ENCODE measurements around the gene TULP4. TPM values are rescaled to one million over a fixed set of nuclear protein-coding genes. Genes with fewer than 3 reads are reported as not detected.
A peak's percentile ranks its signal among the peaks of the same experiment; 100 is the strongest.

The TULP4 gene
- total RNA-seq, 1 experiment from 2014 or later, result 82.0 TPM

DNA sequence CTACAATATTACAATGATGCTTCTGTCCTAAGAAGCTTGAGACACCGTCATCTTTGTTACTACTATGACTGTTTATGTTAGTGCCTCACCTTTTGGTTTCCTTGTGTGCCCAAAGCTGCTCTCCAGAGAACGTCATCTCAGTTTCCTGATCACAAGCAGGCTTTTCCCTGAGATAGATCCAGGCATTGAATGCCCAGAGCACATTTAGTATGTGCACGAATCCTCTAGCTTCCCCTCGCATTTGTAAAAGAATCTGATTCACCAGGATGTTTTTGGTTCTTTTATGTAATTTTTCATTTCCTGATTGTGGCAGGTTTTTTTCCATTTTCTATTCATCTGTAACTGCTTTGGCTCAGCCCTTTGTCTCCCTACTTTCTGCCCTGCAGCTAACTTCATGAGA lies 147.5 kb downstream of the TULP4 start:
- peaks cover under 1% of the 10 kb centered on the region for H3K9me3 ChIP-seq (ENCODE audit: low read depth, low read length, poor library complexity, severe bottlenecking)
- no TSS peak for BruUV-seq (replicated peaks)
- TF ChIP-seq EZH2 (IDR thresholded peaks at IDR 0.05; ENCODE audit: borderline replicate concordance, low read depth, low read length, poor library complexity, severe bottlenecking), result no peak
- TF ChIP-seq CTCF (conservative IDR thresholded peaks at IDR 0.05; ENCODE audit: low read depth, low read length), result no peak
- no peaks in the 10 kb centered on the region for H3K27me3 ChIP-seq (replicated peaks; ENCODE audit: insufficient read depth, low read depth, low read length, poor library complexity)
- CTCF ChIA-PET, result interaction anchor here (0.6 kb wide), 1 partner anchor 583 kb away, joined by 3 read pairs; no protein-coding TSS in a partner anchor
- POLR2A ChIA-PET (ENCODE audit: low non-redundant PET), result no interaction called here
- H3K36me3 ChIP-seq (ENCODE audit: insufficient read depth, low read length, poor library complexity, severe bottlenecking), result peaks cover 2% of the 10 kb centered on the region
- intact Hi-C loops (cut with micrococcal nuclease; ENCODE audit: unreplicated experiment), result loop anchor here (10.0 kb wide), 1 partner anchor 145 kb away; no protein-coding TSS in a partner anchor
- peak overlapping the region; percentile 46 for H3K27ac ChIP-seq (ENCODE audit: low read depth, low read length, poor library complexity, severe bottlenecking)
- peaks cover 14% of the 10 kb centered on the region for H3K4me1 ChIP-seq (ENCODE audit: insufficient read depth, low read length, poor library complexity, severe bottlenecking)
- H3K4me3 ChIP-seq (ENCODE audit: low read depth, low read length, poor library complexity, severe bottlenecking), result no peak overlapping the region
- DNase-seq (ENCODE audit: low spot score), result peak; percentile 42

DNA sequence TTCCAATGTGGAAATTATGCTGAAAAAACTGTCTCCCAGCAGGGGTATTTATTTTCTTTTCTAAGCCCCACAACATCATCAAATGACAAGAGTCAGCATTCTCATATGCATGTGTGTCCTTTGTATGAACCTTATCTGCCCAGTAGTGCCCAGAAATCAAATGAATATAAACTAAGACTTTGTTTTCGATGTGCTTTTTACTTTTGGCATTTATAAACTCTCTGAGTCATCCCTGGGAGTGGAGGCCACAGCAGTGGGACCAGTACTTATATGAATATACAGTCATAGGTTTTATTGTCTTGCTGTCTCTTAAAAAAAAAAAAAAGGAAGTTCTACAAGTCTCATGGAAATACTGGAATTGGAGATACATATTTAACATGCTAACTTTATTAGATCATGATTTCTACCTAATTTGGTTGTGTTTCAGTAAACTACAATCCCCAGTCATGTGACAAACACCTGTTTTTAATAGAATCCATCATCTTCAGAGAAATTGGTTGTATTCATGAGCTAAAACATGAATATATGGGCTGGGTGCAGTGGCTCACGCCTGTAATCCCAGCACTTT lies 148.4 kb downstream of the TULP4 start:
- DNase-seq (ENCODE audit: low spot score), result peak; percentile 58

GRCh38 chr6:158461954-158462353 lies 149.7 kb downstream of the TULP4 start:
- POLR2A ChIA-PET (ENCODE audit: low non-redundant PET), result no interaction called here
- Histone ChIP-seq H3K4me1 (ENCODE audit: insufficient read depth, low read length, poor library complexity, severe bottlenecking) (peaks cover 14% of the 10 kb centered on the region), H3K27me3 (replicated peaks; ENCODE audit: insufficient read depth, low read depth, low read length, poor library complexity) (no peaks in the 10 kb centered on the region), H3K36me3 (ENCODE audit: insufficient read depth, low read length, poor library complexity, severe bottlenecking) (peaks cover 4% of the 10 kb centered on the region), H3K4me3 (ENCODE audit: low read depth, low read length, poor library complexity, severe bottlenecking) (no peak overlapping the region), H3K27ac (ENCODE audit: low read depth, low read length, poor library complexity, severe bottlenecking) (no peak overlapping the region), H3K9me3 (ENCODE audit: low read depth, low read length, poor library complexity, severe bottlenecking) (peaks cover 5% of the 10 kb centered on the region)
- BruUV-seq (replicated peaks), result no TSS peak
- CTCF ChIA-PET, result no interaction called here
- intact Hi-C loops (cut with micrococcal nuclease; ENCODE audit: unreplicated experiment), result loop anchor here (10.0 kb wide), 1 partner anchor 143 kb away; no protein-coding TSS in a partner anchor
- TF ChIP-seq CTCF (conservative IDR thresholded peaks at IDR 0.05; ENCODE audit: low read depth, low read length) (no peak), EZH2 (IDR thresholded peaks at IDR 0.05; ENCODE audit: borderline replicate concordance, low read depth, low read length, poor library complexity, severe bottlenecking) (no peak)
- DNase-seq (ENCODE audit: low spot score), result no peak

More for the DNA sequence above, 148.4 kb downstream of the TULP4 start:
- intact Hi-C loops (cut with micrococcal nuclease; ENCODE audit: unreplicated experiment), result loop anchor here (10.0 kb wide), 1 partner anchor 144 kb away; no protein-coding TSS in a partner anchor
- CTCF ChIA-PET, result no interaction called here
- POLR2A ChIA-PET (ENCODE audit: low non-redundant PET), result interaction anchor here (0.6 to 0.7 kb wide), 2 partner anchors 20 to 29 kb away, joined by 3 read pairs; no protein-coding TSS in a partner anchor
- Histone ChIP-seq H3K36me3 (ENCODE audit: insufficient read depth, low read length, poor library complexity, severe bottlenecking) (peaks cover 4% of the 10 kb centered on the region), H3K9me3 (ENCODE audit: low read depth, low read length, poor library complexity, severe bottlenecking) (peaks cover 5% of the 10 kb centered on the region), H3K27me3 (replicated peaks; ENCODE audit: insufficient read depth, low read depth, low read length, poor library complexity) (no peaks in the 10 kb centered on the region), H3K4me1 (ENCODE audit: insufficient read depth, low read length, poor library complexity, severe bottlenecking) (peaks cover 14% of the 10 kb centered on the region), H3K4me3 (ENCODE audit: low read depth, low read length, poor library complexity, severe bottlenecking) (no peak overlapping the region), H3K27ac (ENCODE audit: low read depth, low read length, poor library complexity, severe bottlenecking) (peak overlapping the region; percentile 46)
- no TSS peak for BruUV-seq (replicated peaks)
- no peak for TF ChIP-seq CTCF (conservative IDR thresholded peaks at IDR 0.05; ENCODE audit: low read depth, low read length)
- no peak for TF ChIP-seq EZH2 (IDR thresholded peaks at IDR 0.05; ENCODE audit: borderline replicate concordance, low read depth, low read length, poor library complexity, severe bottlenecking)

Measured in A673 (cell line).